Measurements from ENCODE around the gene ADK.

GRCh38 chr10:74730246-74730645 is 579.2 kb downstream of the ADK start:
- TF ChIP-seq CTCF (conservative IDR thresholded peaks at IDR 0.05; ENCODE audit: low read depth in 2 of 2) (no peak), POLR2AphosphoS5 (IDR thresholded peaks at IDR 0.05; ENCODE audit: low read depth) (0 out of 2 replicates have a peak, but pooled peaks have one; percentile 37), REST (IDR thresholded peaks at IDR 0.05; ENCODE audit: unreplicated experiment) (no peak)
